Stomach (tissue), 4 donors: ENCODE data around the gene KHDRBS2.

ENCODE experiments used
- CTCF ChIP-seq, 7 experiments: fragments of 450-650 bp in 4 of 7; fragments of 200-600 bp in 3 of 7; sonication (generic) in 3 of 7; IDR thresholded peaks; one replicate each; pipeline ENCODE4 v1.5.1; 2016 to 2019; ENCODE audit warnings: antibody characterized with exemption in 7 of 7, control low read depth in 2 of 7, mild to moderate bottlenecking in 1 of 7
- EP300 ChIP-seq: sonication (generic); formaldehyde crosslinking; IDR thresholded peaks from one replicate; pipeline ENCODE4 v1.6.1; 2017; ENCODE audit warnings: antibody characterized with exemption
- POLR2A ChIP-seq, 4 donors: fragments of 450-650 bp; IDR thresholded peaks; one replicate each; pipeline ENCODE4 v1.6.1; 2016; ENCODE audit warnings: antibody characterized with exemption in 4 of 4, control low read depth in 2 of 4, mild to moderate bottlenecking in 1 of 4, moderate library complexity in 1 of 4
- POLR2AphosphoS5 ChIP-seq, 3 donors: sonication (generic); formaldehyde crosslinking; IDR thresholded peaks; one replicate each; pipeline ENCODE4 v1.6.1; 2016; ENCODE audit warnings: antibody characterized with exemption in 3 of 3

GRCh38 chr6:62059901-62060300 is 226.1 kb downstream of the KHDRBS2 start:
- TF ChIP-seq CTCF (IDR thresholded peaks at IDR 0.05) (no peak), POLR2A (IDR thresholded peaks at IDR 0.05) (no peak), EP300 (no peak), POLR2AphosphoS5 (IDR thresholded peaks at IDR 0.05) (no peak)
